ENCODE data around the gene LDLRAD3. TPM values are rescaled to one million over a fixed set of nuclear protein-coding genes. Genes with fewer than 3 reads are reported as not detected.

The LDLRAD3 gene
- total RNA-seq, 2 experiments from 2014 or later: not detected

- Histone ChIP-seq H3K36me3 (ENCODE audit: insufficient read depth, low read length) (no peaks in the 10 kb centered on the region), H2AFZ (ENCODE audit: low read length) (no peak overlapping the region), H3K9me3 (ENCODE audit: low read length) (no peaks in the 10 kb centered on the region), H3K9me2 (ENCODE audit: insufficient read depth, low read length) (no peaks in the 10 kb centered on the region), H3K79me2 (ENCODE audit: insufficient read depth, low read depth, low read length) (no peaks in the 10 kb centered on the region), H3K27ac (ENCODE audit: low read depth, low read length, poor library complexity, severe bottlenecking) (no peak overlapping the region), H3K4me1 (ENCODE audit: insufficient read depth, low read length, poor library complexity, severe bottlenecking) (no peaks in the 10 kb centered on the region), H3K4me2 (ENCODE audit: low read length) (no peak overlapping the region), H3K4me3 (ENCODE audit: low read depth, low read length, poor library complexity, severe bottlenecking) (no peak overlapping the region), H4K20me1 (ENCODE audit: insufficient read depth, low read length) (no peaks in the 10 kb centered on the region)
- intact Hi-C loops (cut with micrococcal nuclease; ENCODE audit: unreplicated experiment): no loop called here
- no peak for DNase-seq (ENCODE audit: low spot score)
- POLR2A ChIA-PET: interaction anchor here (0.5 to 0.6 kb wide), 2 partner anchors 567 to 631 kb away, joined by 3 read pairs; no protein-coding TSS in a partner anchor
- no peak for TF ChIP-seq EZH2phosphoT487 (IDR thresholded peaks at IDR 0.05; ENCODE audit: borderline replicate concordance, low read depth, low read length)
- TF ChIP-seq, protein P1, sequence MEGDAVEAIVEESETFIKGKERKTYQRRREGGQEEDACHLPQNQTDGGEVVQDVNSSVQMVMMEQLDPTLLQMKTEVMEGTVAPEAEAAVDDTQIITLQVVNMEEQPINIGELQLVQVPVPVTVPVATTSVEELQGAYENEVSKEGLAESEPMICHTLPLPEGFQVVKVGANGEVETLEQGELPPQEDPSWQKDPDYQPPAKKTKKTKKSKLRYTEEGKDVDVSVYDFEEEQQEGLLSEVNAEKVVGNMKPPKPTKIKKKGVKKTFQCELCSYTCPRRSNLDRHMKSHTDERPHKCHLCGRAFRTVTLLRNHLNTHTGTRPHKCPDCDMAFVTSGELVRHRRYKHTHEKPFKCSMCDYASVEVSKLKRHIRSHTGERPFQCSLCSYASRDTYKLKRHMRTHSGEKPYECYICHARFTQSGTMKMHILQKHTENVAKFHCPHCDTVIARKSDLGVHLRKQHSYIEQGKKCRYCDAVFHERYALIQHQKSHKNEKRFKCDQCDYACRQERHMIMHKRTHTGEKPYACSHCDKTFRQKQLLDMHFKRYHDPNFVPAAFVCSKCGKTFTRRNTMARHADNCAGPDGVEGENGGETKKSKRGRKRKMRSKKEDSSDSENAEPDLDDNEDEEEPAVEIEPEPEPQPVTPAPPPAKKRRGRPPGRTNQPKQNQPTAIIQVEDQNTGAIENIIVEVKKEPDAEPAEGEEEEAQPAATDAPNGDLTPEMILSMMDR (conservative IDR thresholded peaks at IDR 0.05; ENCODE audit: low read length): no peak
- BruUV-seq (replicated peaks): no TSS peak
- CTCF ChIA-PET (ENCODE audit: unreplicated experiment): no interaction called here
Observed at GRCh38 chr11:36251823-36252222, 308.0 kb downstream of the LDLRAD3 start.

GRCh38 chr11:36253238-36253637 is 309.4 kb downstream of the LDLRAD3 start:
- Histone ChIP-seq H3K79me2 (ENCODE audit: insufficient read depth, low read depth, low read length) (no peaks in the 10 kb centered on the region), H3K4me3 (ENCODE audit: low read depth, low read length, poor library complexity, severe bottlenecking) (no peak overlapping the region), H3K27ac (ENCODE audit: low read depth, low read length, poor library complexity, severe bottlenecking) (no peak overlapping the region), H3K4me2 (ENCODE audit: low read length) (no peak overlapping the region), H4K20me1 (ENCODE audit: insufficient read depth, low read length) (no peaks in the 10 kb centered on the region), H2AFZ (ENCODE audit: low read length) (no peak overlapping the region), H3K4me1 (ENCODE audit: insufficient read depth, low read length, poor library complexity, severe bottlenecking) (no peaks in the 10 kb centered on the region), H3K36me3 (ENCODE audit: insufficient read depth, low read length) (no peaks in the 10 kb centered on the region), H3K9me3 (ENCODE audit: low read length) (no peaks in the 10 kb centered on the region), H3K9me2 (ENCODE audit: insufficient read depth, low read length) (no peaks in the 10 kb centered on the region)
- DNase-seq (ENCODE audit: low spot score): no peak
- CTCF ChIA-PET (ENCODE audit: unreplicated experiment): no interaction called here
- no TSS peak for BruUV-seq (replicated peaks)
- POLR2A ChIA-PET: no interaction called here
- intact Hi-C loops (cut with micrococcal nuclease; ENCODE audit: unreplicated experiment): no loop called here
- TF ChIP-seq, protein P1 (conservative IDR thresholded peaks at IDR 0.05; ENCODE audit: low read length): no peak
- no peak for TF ChIP-seq EZH2phosphoT487 (IDR thresholded peaks at IDR 0.05; ENCODE audit: borderline replicate concordance, low read depth, low read length)

- CTCF ChIA-PET (ENCODE audit: unreplicated experiment): no interaction called here
- BruUV-seq (replicated peaks): no TSS peak
- POLR2A ChIA-PET: interaction anchor here (0.5 kb wide), 1 partner anchor 934 kb away, joined by 4 read pairs; no protein-coding TSS in a partner anchor
- H3K27ac ChIP-seq (ENCODE audit: low read depth, low read length, poor library complexity, severe bottlenecking): no peak overlapping the region
- H3K4me1 ChIP-seq (ENCODE audit: insufficient read depth, low read length, poor library complexity, severe bottlenecking): no peaks in the 10 kb centered on the region
- no peak overlapping the region for H2AFZ ChIP-seq (ENCODE audit: low read length)
- no peaks in the 10 kb centered on the region for H3K9me3 ChIP-seq (ENCODE audit: low read length)
- H3K4me2 ChIP-seq (ENCODE audit: low read length): no peak overlapping the region
- no peaks in the 10 kb centered on the region for H3K79me2 ChIP-seq (ENCODE audit: insufficient read depth, low read depth, low read length)
- no peak overlapping the region for H3K4me3 ChIP-seq (ENCODE audit: low read depth, low read length, poor library complexity, severe bottlenecking)
- H3K9me2 ChIP-seq (ENCODE audit: insufficient read depth, low read length): no peaks in the 10 kb centered on the region
- intact Hi-C loops (cut with micrococcal nuclease; ENCODE audit: unreplicated experiment): no loop called here
- H3K36me3 ChIP-seq (ENCODE audit: insufficient read depth, low read length): no peaks in the 10 kb centered on the region
- H4K20me1 ChIP-seq (ENCODE audit: insufficient read depth, low read length): no peaks in the 10 kb centered on the region
- TF ChIP-seq EZH2phosphoT487 (IDR thresholded peaks at IDR 0.05; ENCODE audit: borderline replicate concordance, low read depth, low read length): no peak
- TF ChIP-seq, protein P1 (conservative IDR thresholded peaks at IDR 0.05; ENCODE audit: low read length): no peak
- DNase-seq (ENCODE audit: low spot score): no peak
Observed at GRCh38 chr11:36254713-36255112, 310.9 kb downstream of the LDLRAD3 start.
